K562 (cell line): ENCODE data around the gene CD82. TPM values are rescaled to one million over a fixed set of nuclear protein-coding genes. Genes with fewer than 3 reads are reported as not detected.

Source experiments
- ATAC-seq: fragments of 200-7000 bp; cut with Tn5 transposase; 3 replicates; pipeline ENCODE4 v1.9.1; 2020; ENCODE audit warnings: moderate library complexity
- BruUV-seq: library from RNA; stranded (reverse); fragments of 400-500 nt; replicated peaks from 2 replicates; lab custom pipeline; 2021; lab: Mats Ljungman, UMichigan
- CTCF ChIA-PET: fragments of 300-600 bp; formaldehyde crosslinking; extraction: SDS; loops from one replicate; lab custom pipeline; 2021; ENCODE audit warnings: low intra/inter-chr PET ratio; lab: Yijun Ruan, JAX
- POLR2A ChIA-PET: fragments of 300-600, 350-650 bp; sonication (Branson Sonifier 250); formaldehyde crosslinking; extraction: SDS; loops from one replicate; lab custom pipeline; 2021; ENCODE audit warnings: antibody characterized with exemption, inconsistent platforms; lab: Yijun Ruan, JAX
- DNase-seq, 4 experiments: peaks; one replicate each; pipeline versions ENCODE4 v3.0.0 to v3.0.0-alpha.2; 2011 to 2018; ENCODE audit warnings: low spot score in 3 of 4, mixed read lengths in 3 of 4; ENCODE audit errors: extremely low read depth in 1 of 4
- FAIRE-seq: peaks from 2 replicates; lab custom pipeline; 2011; peaks lifted over from hg19 to GRCh38; lab: Jason Lieb, UNC
- H2AFZ ChIP-seq: 2 replicates; pipeline ENCODE4 v1.6.0; 2011; ENCODE audit warnings: low read depth, low read length, control low read depth, inconsistent platforms
- H3K27ac ChIP-seq: fragments of 200-600 bp; 3 replicates; pipeline ENCODE4 v1.8.0; 2011; ENCODE audit warnings: low read depth, mild to moderate bottlenecking, control low read depth, inconsistent platforms, low read length, moderate library complexity, mixed read lengths; ENCODE audit errors: extremely low read depth
- H3K27me3 ChIP-seq, 2 experiments: fragments of 300-600 bp in 1 of 2; 2 replicates in 1 of 2; 3 replicates in 1 of 2; pipeline versions ENCODE4 v1.6.0 to v1.8.0; 2011; ENCODE audit warnings: inconsistent platforms in 2 of 2, low read length in 2 of 2, mild to moderate bottlenecking in 1 of 2, mixed read lengths in 1 of 2, moderate library complexity in 1 of 2; ENCODE audit not compliant: control insufficient read depth in 2 of 2, insufficient read depth in 2 of 2
- H3K36me3 ChIP-seq: fragments of 300-600 bp; 3 replicates; pipeline ENCODE4 v1.8.0; 2011; ENCODE audit warnings: mild to moderate bottlenecking, low read length, inconsistent platforms; ENCODE audit not compliant: control insufficient read depth, insufficient read depth
- H3K4me1 ChIP-seq, 2 experiments: fragments of 200-600 bp in 1 of 2; replicated peaks in 1 of 2; 2 replicates in 1 of 2; 3 replicates in 1 of 2; pipeline versions ENCODE4 v1.5.1 to v1.8.0; 2011; ENCODE audit warnings: inconsistent platforms in 2 of 2, low read length in 2 of 2, mild to moderate bottlenecking in 1 of 2, mixed read lengths in 1 of 2, moderate library complexity in 1 of 2; ENCODE audit not compliant: control insufficient read depth in 2 of 2, insufficient read depth in 2 of 2
- H3K4me2 ChIP-seq: 2 replicates; pipeline ENCODE4 v1.6.1; 2011; ENCODE audit warnings: low read length, control low read depth, inconsistent platforms, mixed read lengths; ENCODE audit not compliant: insufficient read depth
- H3K4me3 ChIP-seq: fragments of 200-600 bp; sonication (generic), shearing (Covaris generic); 2 replicates; pipeline ENCODE4 v1.5.1; 2016; ENCODE audit warnings: control low read depth, inconsistent platforms
- H3K79me2 ChIP-seq: fragments of 200-600 bp; 3 replicates; pipeline ENCODE4 v1.8.0; 2011; ENCODE audit warnings: low read length, inconsistent platforms; ENCODE audit not compliant: control insufficient read depth, insufficient read depth
- H3K9ac ChIP-seq, 2 experiments: 2 replicates each; pipeline versions ENCODE4 v1.6.0 to v1.6.1; 2011; ENCODE audit warnings: low read depth in 2 of 2, low read length in 2 of 2, control low read depth in 1 of 2, inconsistent platforms in 1 of 2, mild to moderate bottlenecking in 1 of 2, mixed read lengths in 1 of 2; ENCODE audit not compliant: insufficient read depth in 1 of 2
- H3K9me1 ChIP-seq: one replicate; pipeline ENCODE4 v1.6.0; 2011; ENCODE audit warnings: inconsistent platforms, mild to moderate bottlenecking, low read length, moderate library complexity; ENCODE audit not compliant: control insufficient read depth, insufficient read depth
- H3K9me3 ChIP-seq: replicated peaks from 2 replicates; pipeline ENCODE4 v1.5.1; 2011; ENCODE audit warnings: low read depth, low read length, inconsistent platforms; ENCODE audit not compliant: control insufficient read depth, insufficient read depth
- H4K20me1 ChIP-seq: replicated peaks from 2 replicates; pipeline ENCODE4 v1.6.1; 2011; ENCODE audit warnings: low read length, inconsistent platforms, mixed read lengths; ENCODE audit not compliant: control insufficient read depth, insufficient read depth
- YBX1 ChIP-seq: fragments of 450-650 bp; IDR thresholded peaks from 2 replicates; pipeline ENCODE4 v1.7.1; 2016; ENCODE audit warnings: mild to moderate bottlenecking
- ZFX ChIP-seq: sonication (generic); formaldehyde crosslinking; IDR thresholded peaks from 2 replicates; pipeline ENCODE4 v1.8.0; 2022; ENCODE audit warnings: mild to moderate bottlenecking, missing genetic modification reagents, moderate library complexity
- WGBS: fragments of 100-300 bp; shearing (Covaris generic); methylation state at CpG from one replicate; pipeline ENCODE4 v1.1.6; 2016; ENCODE audit warnings: low coverage, mixed read lengths; ENCODE audit not compliant: insufficient coverage; ENCODE audit errors: missing lambda C conversion rate; 5-methylcytosine and 5-hydroxymethylcytosine counted together
- in situ Hi-C: fragments of 300-500 bp; cut with MboI; formaldehyde crosslinking; loops from 4 replicates; pipeline ENCODE4 v1.15.0; 2018; ENCODE audit warnings: inconsistent platforms, mixed read lengths
- intact Hi-C: fragments of 100-400 bp; cut with micrococcal nuclease; formaldehyde crosslinking; loops from 2 replicates; pipeline ENCODE4 v1.14.2; 2022
- polyA plus RNA-seq, 8 experiments: library from polyadenylated mRNA; depleted of rRNA in 4 of 8; stranded (reverse) in 5 of 8; unstranded in 3 of 8; fragments of >200 nt; fragmentation: Nextera tagmentation in 2 of 8; fragmentation: Illumina TruSeq in 1 of 8; extraction: Ambion mirVana in 2 of 8; extraction: Trizol in 1 of 8; gene quantifications; 2 replicates each; pipeline versions ENCODE4 v1.2.1 to v1.2.3, GENCODE V29; 2011 to 2014; ENCODE audit warnings: inconsistent platforms in 1 of 8, missing spikeins in 1 of 8
- total RNA-seq, 7 experiments: library from RNA; depleted of rRNA in 6 of 7; stranded (reverse); fragments of >200 nt in 6 of 7; fragmentation: Illumina TruSeq in 2 of 7; extraction: Trizol in 2 of 7; gene quantifications; 2 replicates each; pipeline versions ENCODE4 v1.2.1 to v1.2.3, GENCODE V29; 2011 to 2021; ENCODE audit warnings: low replicate concordance in 1 of 7
- TF ChIP-seq, protein P1 (sequence below): fragments of 250-450 bp; sonication (Bioruptor Pico); IDR thresholded peaks from 2 replicates; pipeline ENCODE4 v1.5.0; 2020; ENCODE audit warnings: mild to moderate bottlenecking, borderline replicate concordance
- TF ChIP-seq, protein P2 (sequence below), 2 experiments: IDR thresholded peaks in 1 of 2; conservative IDR thresholded peaks in 1 of 2; 2 replicates each; pipeline ENCODE4 v1.6.1; 2016; ENCODE audit warnings: low read depth in 2 of 2, mild to moderate bottlenecking in 1 of 2, missing compliant biosample characterization in 1 of 2, missing genetic modification characterization in 1 of 2, moderate library complexity in 1 of 2

CD82 gene
- total and polyA plus RNA-seq, 9 of the 15 experiments (the other 6 are each of a cell fraction or from before 2014, with no cell fraction given): 0.27 to 9.4 (median 3.0) TPM

DNA sequence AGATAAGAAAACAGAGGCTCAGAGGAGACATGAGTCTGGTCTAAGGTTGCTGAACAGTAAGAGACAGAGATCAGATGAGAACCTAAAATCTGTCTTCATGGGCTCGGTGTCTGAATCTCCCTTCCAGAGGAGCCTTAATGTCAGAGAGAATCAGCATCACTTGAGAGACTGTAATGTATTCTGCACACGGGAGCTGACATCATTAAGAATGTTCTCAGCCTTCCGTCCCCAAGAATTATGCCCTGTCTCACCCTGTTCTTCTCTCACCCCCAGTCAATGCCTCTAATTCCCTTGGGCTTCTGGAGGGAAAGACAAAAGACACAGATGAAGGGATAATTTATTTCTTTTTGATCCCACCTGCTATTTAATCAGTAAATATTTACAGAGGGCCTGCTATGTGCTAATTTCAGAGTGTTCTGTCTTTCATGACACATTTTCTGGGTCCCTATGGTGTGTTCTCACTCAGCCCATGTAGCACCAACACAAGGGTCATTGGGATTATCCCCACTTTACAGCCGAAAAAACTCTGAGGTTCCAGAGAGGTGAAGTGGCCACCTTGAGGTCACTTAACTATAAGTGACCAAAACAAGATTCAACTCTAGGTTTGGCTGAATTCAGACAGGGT lies 61.8 kb downstream of the CD82 start (continued):
- TF ChIP-seq, protein P1, sequence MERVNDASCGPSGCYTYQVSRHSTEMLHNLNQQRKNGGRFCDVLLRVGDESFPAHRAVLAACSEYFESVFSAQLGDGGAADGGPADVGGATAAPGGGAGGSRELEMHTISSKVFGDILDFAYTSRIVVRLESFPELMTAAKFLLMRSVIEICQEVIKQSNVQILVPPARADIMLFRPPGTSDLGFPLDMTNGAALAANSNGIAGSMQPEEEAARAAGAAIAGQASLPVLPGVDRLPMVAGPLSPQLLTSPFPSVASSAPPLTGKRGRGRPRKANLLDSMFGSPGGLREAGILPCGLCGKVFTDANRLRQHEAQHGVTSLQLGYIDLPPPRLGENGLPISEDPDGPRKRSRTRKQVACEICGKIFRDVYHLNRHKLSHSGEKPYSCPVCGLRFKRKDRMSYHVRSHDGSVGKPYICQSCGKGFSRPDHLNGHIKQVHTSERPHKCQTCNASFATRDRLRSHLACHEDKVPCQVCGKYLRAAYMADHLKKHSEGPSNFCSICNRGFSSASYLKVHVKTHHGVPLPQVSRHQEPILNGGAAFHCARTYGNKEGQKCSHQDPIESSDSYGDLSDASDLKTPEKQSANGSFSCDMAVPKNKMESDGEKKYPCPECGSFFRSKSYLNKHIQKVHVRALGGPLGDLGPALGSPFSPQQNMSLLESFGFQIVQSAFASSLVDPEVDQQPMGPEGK (CRISPR knock-in tag): no peak
- no peak for TF ChIP-seq ZFX (CRISPR knock-in tag)

DNA sequence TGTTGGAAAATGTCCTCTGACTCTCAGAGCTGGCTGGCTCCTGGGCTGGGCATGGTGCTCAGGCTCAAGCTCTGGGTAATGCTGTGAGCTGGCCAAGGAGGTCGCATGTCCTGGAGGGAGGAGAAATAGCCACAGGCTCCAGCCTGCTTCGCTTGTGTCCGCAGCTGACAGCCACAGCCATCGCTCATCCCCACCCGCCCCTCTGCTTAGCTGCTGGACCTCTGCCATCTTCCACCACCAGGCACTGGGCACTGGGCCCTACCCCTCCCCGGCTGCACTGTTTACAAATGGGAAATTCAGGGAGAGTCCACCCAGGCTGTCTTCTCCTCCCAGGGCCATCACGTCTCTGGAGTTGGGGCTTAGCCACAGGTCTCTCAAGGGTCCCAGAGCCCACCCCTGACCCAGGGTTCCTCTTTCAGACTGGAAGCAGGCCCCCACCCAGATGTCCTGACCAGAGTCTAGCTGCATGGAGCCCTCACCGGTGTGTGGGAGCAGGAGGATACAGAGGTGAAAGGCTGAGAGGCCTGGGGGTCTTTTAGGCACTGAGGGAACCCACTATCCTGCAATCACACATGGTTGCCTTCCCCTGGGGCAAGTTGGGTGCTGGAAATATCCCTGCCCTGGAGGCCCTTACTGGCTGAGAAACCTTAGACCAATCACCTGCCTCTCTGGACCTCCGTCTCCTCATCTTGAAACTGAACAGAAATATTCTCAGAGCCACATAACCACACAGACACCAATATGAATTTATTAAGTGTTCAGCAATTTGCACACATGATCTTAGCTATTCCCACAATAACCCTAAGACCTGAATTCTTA lies 62.7 kb downstream of the CD82 start:
- POLR2A ChIA-PET: no interaction called here
- H4K20me1 ChIP-seq: no peaks in the 10 kb centered on the region
- TF ChIP-seq, protein P2, sequence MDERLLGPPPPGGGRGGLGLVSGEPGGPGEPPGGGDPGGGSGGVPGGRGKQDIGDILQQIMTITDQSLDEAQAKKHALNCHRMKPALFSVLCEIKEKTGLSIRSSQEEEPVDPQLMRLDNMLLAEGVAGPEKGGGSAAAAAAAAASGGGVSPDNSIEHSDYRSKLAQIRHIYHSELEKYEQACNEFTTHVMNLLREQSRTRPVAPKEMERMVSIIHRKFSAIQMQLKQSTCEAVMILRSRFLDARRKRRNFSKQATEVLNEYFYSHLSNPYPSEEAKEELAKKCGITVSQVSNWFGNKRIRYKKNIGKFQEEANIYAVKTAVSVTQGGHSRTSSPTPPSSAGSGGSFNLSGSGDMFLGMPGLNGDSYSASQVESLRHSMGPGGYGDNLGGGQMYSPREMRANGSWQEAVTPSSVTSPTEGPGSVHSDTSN (CRISPR knock-in tag; IDR thresholded peaks at IDR 0.05; ENCODE audit: low read depth): no peak
- TF ChIP-seq, protein P2 (tag; conservative IDR thresholded peaks at IDR 0.05; ENCODE audit: low read depth): peak; percentile 37; the same call in 1 of the 2 replicates
- no peak for TF ChIP-seq YBX1

More for the DNA sequence above, 62.7 kb downstream of the CD82 start:
- peaks cover 25 to 51% of the 10 kb centered on the region in 2 experiments; a peak in 4 of 5 replicates for H3K27me3 ChIP-seq
- no peak overlapping the region for H2AFZ ChIP-seq
- H3K4me2 ChIP-seq: no peak overlapping the region
- H3K9me3 ChIP-seq: no peaks in the 10 kb centered on the region
- CTCF ChIA-PET: interaction anchor here (1.3 kb wide), 1 partner anchor 283 kb away, joined by 3 read pairs; no protein-coding TSS in a partner anchor
- no peaks in the 10 kb centered on the region; a peak in 1 of 5 replicates for H3K4me1 ChIP-seq
- no peaks in the 10 kb centered on the region for H3K36me3 ChIP-seq
- intact Hi-C loops: no loop called here
- FAIRE-seq: no peak
- no peaks in the 10 kb centered on the region for H3K9me1 ChIP-seq
- H3K4me3 ChIP-seq: no peak overlapping the region
- WGBS: 2% methylated on average over 8 of the region's 9 CpGs
- DNase-seq: no peak
- in situ Hi-C loops: no loop called here
- H3K9ac ChIP-seq: no peak overlapping the region
- no peaks in the 10 kb centered on the region for H3K79me2 ChIP-seq
- ATAC-seq: no peak
- no TSS peak for BruUV-seq
- H3K27ac ChIP-seq: no peak overlapping the region
